ENCODE results near the gene MMP24.
"Not testable (repeated sequence)": the region's sequence is repeated elsewhere in the genome, so short reads cannot be mapped to it uniquely, and the experiment has no call there.

MMP24 gene

GRCh38 chr20:35257175-35257909 lies 30.9 kb downstream of the MMP24 start:
- no peak for DNase-seq (ENCODE audit: low read depth)

GRCh38 chr20:35260426-35260825 lies 33.9 kb downstream of the MMP24 start:
- no peak for DNase-seq (ENCODE audit: low read depth)

GRCh38 chr20:35262321-35262720 lies 35.8 kb downstream of the MMP24 start:
- DNase-seq (ENCODE audit: low read depth): not testable (repeated sequence)

- not testable (repeated sequence) for DNase-seq (ENCODE audit: low read depth)
Measured at GRCh38 chr20:35262731-35263531, 36.4 kb downstream of the MMP24 start.

GRCh38 chr20:35263532-35264341 lies 37.2 kb downstream of the MMP24 start:
- no peak for DNase-seq (ENCODE audit: low read depth)

GRCh38 chr20:35264755-35265154 lies 38.3 kb downstream of the MMP24 start:
- no peak for DNase-seq (ENCODE audit: low read depth)

- no peak for DNase-seq (ENCODE audit: low read depth)
Measured at GRCh38 chr20:35267092-35267491, 40.6 kb downstream of the MMP24 start.

GRCh38 chr20:35269055-35269781 lies 42.7 kb downstream of the MMP24 start:
- peak; percentile 28 for DNase-seq (ENCODE audit: low read depth)

GRCh38 chr20:35270021-35270902 lies 43.8 kb downstream of the MMP24 start:
- DNase-seq (ENCODE audit: low read depth): no peak

GRCh38 chr20:35271073-35271882 lies 44.8 kb downstream of the MMP24 start:
- no peak for DNase-seq (ENCODE audit: low read depth)

GRCh38 chr20:35271904-35272303 lies 45.4 kb downstream of the MMP24 start:
- peak; percentile 71 for DNase-seq (ENCODE audit: low read depth)

- DNase-seq (ENCODE audit: low read depth): no peak
Measured at GRCh38 chr20:35273449-35274171, 47.1 kb downstream of the MMP24 start.

GRCh38 chr20:35274172-35275092 lies 47.9 kb downstream of the MMP24 start:
- DNase-seq (ENCODE audit: low read depth): no peak

- DNase-seq (ENCODE audit: low read depth): no peak
Measured at GRCh38 chr20:35275741-35276251, 49.3 kb downstream of the MMP24 start.

- no peak for DNase-seq (ENCODE audit: low read depth)
Measured at GRCh38 chr20:35276408-35276807, 49.9 kb downstream of the MMP24 start.

GRCh38 chr20:35277127-35277526 lies 50.6 kb downstream of the MMP24 start:
- DNase-seq (ENCODE audit: low read depth): no peak

- peak; percentile 75 for DNase-seq (ENCODE audit: low read depth)
Measured at GRCh38 chr20:35277531-35278395, 51.3 kb downstream of the MMP24 start, which contains the start of gene MMP24OS. TSS of gene MMP24OS (minus strand) at chr20:35278122. CDS start at chr20:35277929, 193 bp downstream.

Data from stromal cell of bone marrow (primary cell).